Esophagus muscularis mucosa (tissue), 4 donors: ENCODE results near the gene FAM135A.

Experiments
- CTCF ChIP-seq, 3 experiments: fragments of 200-600 bp in 2 of 3; fragments of 450-650 bp in 1 of 3; sonication (generic) in 2 of 3; IDR thresholded peaks; one replicate each; pipeline ENCODE4 v1.5.1; 2017 to 2019; ENCODE audit warnings: antibody characterized with exemption in 3 of 3, mild to moderate bottlenecking in 2 of 3, moderate library complexity in 1 of 3
- EP300 ChIP-seq: sonication (generic); formaldehyde crosslinking; IDR thresholded peaks from one replicate; pipeline ENCODE4 v1.6.1; 2017; ENCODE audit warnings: antibody characterized with exemption
- POLR2A ChIP-seq: fragments of 450-650 bp; IDR thresholded peaks from one replicate; pipeline ENCODE4 v1.6.1; 2017; ENCODE audit warnings: antibody characterized with exemption, moderate library complexity, mild to moderate bottlenecking, low read depth

GRCh38 chr6:70549327-70549726 lies 136.0 kb downstream of the FAM135A start:
- TF ChIP-seq CTCF (IDR thresholded peaks at IDR 0.05) (no peak), POLR2A (no peak), EP300 (no peak)
